Activated naive CD8-positive, alpha-beta T cell treated with anti-CD3 and anti-CD28 coated beads, Interleukin-2, amount 50 U/mL, for 16 hours (primary cell): ENCODE measurements around the gene DNMT3B.
A peak's percentile ranks its signal among the peaks of the same experiment; 100 is the strongest.
"Not testable (repeated sequence)": the region's sequence is repeated elsewhere in the genome, so short reads cannot be mapped to it uniquely, and the experiment has no call there.

Experiments
- DNase-seq: peaks from one replicate; pipeline ENCODE4 v3.0.0-alpha.2; 2020; ENCODE audit warnings: low read depth, low spot score

Gene DNMT3B

GRCh38 chr20:32789896-32790750 lies 27.9 kb downstream of the DNMT3B start:
- DNase-seq, result peak; percentile 52

- no peak for DNase-seq
Observed at GRCh38 chr20:32790751-32791057, 28.5 kb downstream of the DNMT3B start.

GRCh38 chr20:32792316-32792715 lies 30.1 kb downstream of the DNMT3B start:
- DNase-seq, result no peak

- DNase-seq, result no peak
Observed at GRCh38 chr20:32792731-32793458, 30.7 kb downstream of the DNMT3B start.

- no peak for DNase-seq
Observed at GRCh38 chr20:32796383-32796948, 34.3 kb downstream of the DNMT3B start.

GRCh38 chr20:32796981-32797451 lies 34.8 kb downstream of the DNMT3B start:
- no peak for DNase-seq

- DNase-seq, result not testable (repeated sequence)
Observed at GRCh38 chr20:32797571-32797970, 35.4 kb downstream of the DNMT3B start.

GRCh38 chr20:32798046-32798981 lies 36.1 kb downstream of the DNMT3B start:
- DNase-seq, result no peak

- DNase-seq, result no peak
Observed at GRCh38 chr20:32803092-32803491, 40.9 kb downstream of the DNMT3B start.

- no peak for DNase-seq
Observed at GRCh38 chr20:32804022-32804715, 42.0 kb downstream of the DNMT3B start.

- DNase-seq, result no peak
Observed at GRCh38 chr20:32804817-32805216, 42.6 kb downstream of the DNMT3B start.

- no peak for DNase-seq
Observed at GRCh38 chr20:32805721-32806120, 43.5 kb downstream of the DNMT3B start.

GRCh38 chr20:32806356-32806755 lies 44.2 kb downstream of the DNMT3B start:
- no peak for DNase-seq

GRCh38 chr20:32807706-32808105 lies 45.5 kb downstream of the DNMT3B start:
- DNase-seq, result no peak

GRCh38 chr20:32808438-32808837 lies 46.3 kb downstream of the DNMT3B start:
- DNase-seq, result no peak

- no peak for DNase-seq
Observed at GRCh38 chr20:32809907-32810306, 47.7 kb downstream of the DNMT3B start.

- no peak for DNase-seq
Observed at GRCh38 chr20:32810941-32811340, 48.8 kb downstream of the DNMT3B start.

- DNase-seq, result no peak
Observed at GRCh38 chr20:32811886-32812285, 49.7 kb downstream of the DNMT3B start.

- DNase-seq, result peak; percentile 76
Observed at GRCh38 chr20:32819992-32820697, 58.0 kb downstream of the DNMT3B start.

GRCh38 chr20:32820698-32821377 lies 58.7 kb downstream of the DNMT3B start:
- no peak for DNase-seq
